Choroid plexus epithelial cell (primary cell): Measurements from ENCODE around the gene OTULIN.

Experiments
- DNase-seq: peaks from one replicate; pipeline ENCODE4 v3.0.0-alpha.2; 2010; ENCODE audit warnings: low read depth
- H3K4me3 ChIP-seq: 2 replicates; pipeline ENCODE4 v1.5.1; 2011; ENCODE audit warnings: low read depth, mild to moderate bottlenecking, control low read depth, low read length, moderate library complexity
- TF ChIP-seq, protein P1 (sequence below): conservative IDR thresholded peaks from 2 replicates; pipeline ENCODE4 v1.5.1; 2011; ENCODE audit warnings: low read depth, mild to moderate bottlenecking, control low read depth, inconsistent platforms, low read length, moderate library complexity

The OTULIN gene

DNA sequence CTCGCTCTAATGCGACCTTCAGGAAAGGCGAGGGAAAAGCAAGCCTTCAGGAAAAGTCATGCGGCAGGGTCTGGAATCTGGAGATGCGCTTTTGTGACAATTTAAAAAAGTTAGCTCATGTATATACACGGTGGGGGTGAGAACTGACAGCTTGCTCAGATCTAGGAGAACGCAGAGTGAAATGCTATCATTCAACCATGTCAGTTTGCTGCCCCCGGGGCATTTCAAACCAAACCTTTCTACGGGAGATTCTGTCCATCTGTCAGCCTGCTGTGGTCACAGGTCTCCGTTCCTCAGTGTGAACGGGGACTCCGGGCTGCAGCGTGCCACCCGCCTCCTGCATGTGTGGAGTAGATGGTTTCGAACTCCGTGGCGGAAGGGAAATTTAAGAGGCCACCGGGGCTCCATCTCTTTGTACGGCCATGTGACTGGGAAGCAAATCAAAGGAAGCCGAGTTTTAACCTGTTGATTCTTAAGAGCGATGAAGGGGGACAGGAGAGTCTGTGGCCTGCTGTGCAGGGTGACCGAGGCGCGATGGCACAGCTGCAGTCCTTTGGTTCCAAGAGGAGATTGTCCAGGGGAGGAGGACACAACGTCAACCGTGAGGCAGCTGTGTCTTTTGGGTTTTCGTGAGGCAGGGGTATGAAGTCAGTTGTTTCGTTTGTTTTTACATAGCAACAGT lies 45.9 kb downstream of the OTULIN start:
- no peak overlapping the region for H3K4me3 ChIP-seq
- TF ChIP-seq, protein P1, sequence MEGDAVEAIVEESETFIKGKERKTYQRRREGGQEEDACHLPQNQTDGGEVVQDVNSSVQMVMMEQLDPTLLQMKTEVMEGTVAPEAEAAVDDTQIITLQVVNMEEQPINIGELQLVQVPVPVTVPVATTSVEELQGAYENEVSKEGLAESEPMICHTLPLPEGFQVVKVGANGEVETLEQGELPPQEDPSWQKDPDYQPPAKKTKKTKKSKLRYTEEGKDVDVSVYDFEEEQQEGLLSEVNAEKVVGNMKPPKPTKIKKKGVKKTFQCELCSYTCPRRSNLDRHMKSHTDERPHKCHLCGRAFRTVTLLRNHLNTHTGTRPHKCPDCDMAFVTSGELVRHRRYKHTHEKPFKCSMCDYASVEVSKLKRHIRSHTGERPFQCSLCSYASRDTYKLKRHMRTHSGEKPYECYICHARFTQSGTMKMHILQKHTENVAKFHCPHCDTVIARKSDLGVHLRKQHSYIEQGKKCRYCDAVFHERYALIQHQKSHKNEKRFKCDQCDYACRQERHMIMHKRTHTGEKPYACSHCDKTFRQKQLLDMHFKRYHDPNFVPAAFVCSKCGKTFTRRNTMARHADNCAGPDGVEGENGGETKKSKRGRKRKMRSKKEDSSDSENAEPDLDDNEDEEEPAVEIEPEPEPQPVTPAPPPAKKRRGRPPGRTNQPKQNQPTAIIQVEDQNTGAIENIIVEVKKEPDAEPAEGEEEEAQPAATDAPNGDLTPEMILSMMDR, result no peak
- DNase-seq, result no peak

DNA sequence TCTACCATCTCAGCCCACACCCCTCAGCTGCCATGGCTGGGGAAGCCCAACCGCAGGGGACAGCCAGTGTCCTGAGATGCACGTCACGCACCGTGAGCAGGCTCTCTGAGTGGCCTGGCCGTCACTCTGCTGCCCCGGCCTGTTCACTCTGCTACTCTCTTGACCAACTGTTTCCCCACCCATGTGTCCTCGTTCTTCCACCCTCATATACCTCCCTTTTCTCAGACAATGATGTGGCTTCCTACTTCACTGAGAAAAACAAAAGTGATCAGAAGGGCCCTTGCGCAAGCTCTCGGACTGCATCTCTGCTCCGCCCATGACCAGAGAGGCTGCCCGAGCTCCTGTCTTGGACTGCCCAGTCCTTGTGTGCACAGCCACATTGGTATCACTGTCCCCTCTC lies 47.6 kb downstream of the OTULIN start:
- no peak for DNase-seq
- no peak overlapping the region for H3K4me3 ChIP-seq
- TF ChIP-seq, protein P1, result no peak

DNA sequence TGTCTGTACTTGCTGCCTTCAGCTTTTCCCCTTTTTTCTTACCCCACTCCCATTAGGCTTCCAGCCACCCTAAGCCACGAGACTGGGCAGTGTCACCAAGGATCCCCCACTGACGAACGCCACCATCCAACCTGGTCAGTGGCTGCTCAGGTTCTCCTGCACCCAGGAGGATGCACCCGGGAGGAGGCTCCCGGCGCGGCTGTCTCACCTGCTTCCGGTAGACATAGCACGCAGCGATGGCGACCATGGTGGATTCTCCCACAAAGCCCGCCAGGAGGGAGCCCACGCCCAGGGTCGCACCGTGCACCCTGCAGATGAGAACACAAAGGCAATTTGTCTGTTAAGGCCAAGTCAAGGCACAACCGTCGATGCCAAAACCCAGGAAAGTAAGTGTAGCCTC lies 48.1 kb downstream of the OTULIN start:
- TF ChIP-seq, protein P1, result no peak
- H3K4me3 ChIP-seq, result no peak overlapping the region
- DNase-seq, result no peak

DNA sequence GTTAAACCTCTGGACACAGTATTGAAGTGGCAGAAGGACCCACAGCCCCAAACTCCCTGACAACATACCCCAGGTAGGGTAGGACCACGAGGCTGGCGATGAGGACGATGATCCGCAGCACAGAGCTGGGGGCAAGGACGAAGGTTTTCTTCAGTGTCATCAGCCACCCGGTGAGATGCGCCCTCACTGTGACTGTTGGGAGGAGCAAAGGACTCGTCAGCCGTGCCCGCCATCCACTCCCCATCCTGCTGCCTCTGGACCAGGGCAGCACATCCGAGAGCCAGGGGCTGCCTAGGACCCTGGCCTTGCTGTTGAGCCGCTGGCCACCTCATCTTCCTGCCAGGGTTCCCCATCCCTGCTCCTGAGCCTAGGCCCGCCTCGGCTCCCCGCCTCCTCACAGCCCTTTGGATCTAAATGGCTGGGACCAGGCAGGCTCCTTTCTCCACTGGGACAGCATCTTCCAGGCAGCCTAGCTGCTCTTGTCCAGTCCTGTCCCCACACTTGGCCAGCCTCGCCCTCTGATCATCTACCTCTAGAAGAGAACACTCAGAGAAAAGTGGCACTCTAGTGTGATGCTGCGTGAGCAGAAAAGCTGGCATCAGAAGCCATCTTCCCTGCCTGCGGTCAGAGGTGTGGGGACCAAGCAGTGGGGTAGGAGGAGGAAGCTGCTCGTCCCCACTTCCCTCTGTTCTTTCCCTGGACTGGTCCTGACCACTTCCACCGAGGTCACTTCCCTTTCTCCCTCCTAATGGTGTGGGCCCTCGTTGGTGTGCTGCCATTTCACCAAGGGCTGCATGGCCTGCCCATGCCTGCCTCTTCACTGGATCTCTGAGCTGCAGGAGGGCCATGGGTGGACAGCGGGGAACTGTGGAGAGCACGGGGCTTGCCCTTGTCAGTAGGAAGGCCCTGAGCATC lies 49.2 kb downstream of the OTULIN start:
- no peak for DNase-seq
- H3K4me3 ChIP-seq, result no peak overlapping the region
- TF ChIP-seq, protein P1, result no peak

DNA sequence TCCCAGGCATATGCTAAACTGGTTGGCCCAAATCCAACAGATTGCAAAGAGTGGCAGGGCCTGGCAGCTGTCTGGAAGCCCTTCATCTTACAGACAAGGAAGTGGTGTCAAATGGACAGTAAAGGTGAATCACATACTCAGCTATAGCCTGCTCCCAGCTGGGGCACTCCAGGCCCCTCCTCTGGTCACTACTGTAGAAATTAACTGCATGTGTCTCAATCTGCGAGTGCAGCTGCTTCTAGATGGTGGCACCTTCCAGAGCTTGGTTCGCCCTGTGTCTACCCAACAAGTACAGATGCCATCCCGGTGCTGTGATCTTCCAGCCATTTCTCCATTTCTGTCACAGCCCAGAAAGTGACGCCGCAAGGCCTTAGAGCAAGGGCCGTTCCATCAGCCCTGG lies 50.2 kb downstream of the OTULIN start:
- TF ChIP-seq, protein P1, result no peak
- no peak overlapping the region for H3K4me3 ChIP-seq
- DNase-seq, result no peak

DNA sequence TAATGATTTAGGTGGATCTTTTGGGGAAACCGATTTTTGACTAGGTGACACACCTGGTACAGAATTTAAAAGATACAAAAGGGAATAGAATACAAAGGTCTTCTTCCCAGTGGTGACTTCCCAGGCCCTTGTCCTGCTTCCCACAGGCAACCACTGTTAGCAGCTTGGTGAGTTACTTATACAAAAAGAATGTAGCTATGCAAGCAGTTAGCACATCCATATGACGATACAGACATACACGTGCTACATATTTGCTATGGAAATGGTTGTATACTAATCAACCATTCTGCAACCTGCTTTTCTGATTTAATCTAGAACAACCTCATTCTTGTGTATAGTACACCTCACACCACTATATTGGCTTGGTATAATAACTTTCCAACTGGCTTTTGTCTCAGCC lies 51.0 kb downstream of the OTULIN start:
- peak; percentile 54 for DNase-seq
- TF ChIP-seq, protein P1, result no peak
- no peak overlapping the region for H3K4me3 ChIP-seq
